ENCODE results near the gene TTI1. TPM values are rescaled to one million over a fixed set of nuclear protein-coding genes. Genes with fewer than 3 reads are reported as not detected.

TTI1 gene
- total and polyA plus RNA-seq, 12 donors = 8.3 to 14.8 (median 11.2) TPM

- intact Hi-C loops (cut with DNase I) = loop anchor here in 2 of 10 donors (5.0 to 10.0 kb wide), 2 partner anchors 86 to 294 kb away; partner anchors contain the start of genes VSTM2L (in 2 of the 2) and CTNNBL1 (in 1 of the 2)
- Histone ChIP-seq H3K36me3 (peaks cover 0 to 48% (median 0%) of the 10 kb centered on the region in 9 donors), H3K27ac (peak overlapping the region; percentile 26 to 88 (median 80)), H3K27me3 (no peaks in the 10 kb centered on the region), H3K4me1 (peaks cover 48 to 96% (median 74%) of the 10 kb centered on the region in 9 donors), H3K9me3 (no peaks in the 10 kb centered on the region), H3K4me3 (no peak overlapping the region)
- 82 to 84% methylated on average over 5 of the region's 5 CpGs for WGBS, 2 donors
- ATAC-seq (no peak), DNase-seq (no peak)
- no peak for TF ChIP-seq CTCF (IDR thresholded peaks at IDR 0.05)
These were observed 44.8 kb downstream of the TTI1 start for GRCh38 chr20:37988306-37988954.

- no peak for ATAC-seq
- Histone ChIP-seq H3K9me3 (no peaks in the 10 kb centered on the region), H3K4me3 (no peak overlapping the region), H3K36me3 (peaks cover 0 to 55% (median 0%) of the 10 kb centered on the region in 9 donors), H3K4me1 (peaks cover 48 to 90% (median 69%) of the 10 kb centered on the region in 9 donors), H3K27ac (peak overlapping the region; percentile 54 to 88 (median 80)), H3K27me3 (no peaks in the 10 kb centered on the region)
- intact Hi-C loops (cut with DNase I) = loop anchor here in 3 of 10 donors (2.0 to 10.0 kb wide), 3 partner anchors 85 to 293 kb away; partner anchors contain the start of genes VSTM2L (in 2 of the 3) and CTNNBL1 (in 1 of the 3)
- 62 to 75% methylated on average over 12 of the region's 12 CpGs for WGBS, 2 donors
- DNase-seq = no peak
- TF ChIP-seq CTCF (IDR thresholded peaks at IDR 0.05) = no peak
These were observed 45.5 kb downstream of the TTI1 start for GRCh38 chr20:37987602-37988290.

GRCh38 chr20:37986873-37987601 is 46.2 kb downstream of the TTI1 start:
- Histone ChIP-seq H3K9me3 (no peaks in the 10 kb centered on the region), H3K27me3 (no peaks in the 10 kb centered on the region), H3K36me3 (peaks cover 0 to 55% (median 2%) of the 10 kb centered on the region in 9 donors), H3K27ac (peak overlapping the region; percentile 54 to 88 (median 80)), H3K4me1 (peaks cover 41 to 83% (median 62%) of the 10 kb centered on the region in 9 donors), H3K4me3 (no peak overlapping the region)
- intact Hi-C loops (cut with DNase I) = loop anchor here in 3 of 10 donors (2.0 to 10.0 kb wide), 3 partner anchors 85 to 292 kb away; partner anchors contain the start of genes VSTM2L (in 2 of the 3) and CTNNBL1 (in 1 of the 3)
- ATAC-seq (peak; percentile 67 to 84 (median 74)), DNase-seq (peak; percentile 68 to 87)
- TF ChIP-seq CTCF (IDR thresholded peaks at IDR 0.05) = no peak
- WGBS, 2 donors = 35 to 43% methylated on average over 9 of the region's 9 CpGs
